HG03571 (cell line): ENCODE measurements around the gene BCAS3.
"Not testable (repeated sequence)": the region's sequence is repeated elsewhere in the genome, so short reads cannot be mapped to it uniquely, and the experiment has no call there.

Source experiments
- ATAC-seq: cut with Tn5 transposase; IDR thresholded peaks from one replicate; pipeline ENCODE4 v1.9.1; 2021; ENCODE audit not compliant: unreplicated experiment

BCAS3 gene

DNA sequence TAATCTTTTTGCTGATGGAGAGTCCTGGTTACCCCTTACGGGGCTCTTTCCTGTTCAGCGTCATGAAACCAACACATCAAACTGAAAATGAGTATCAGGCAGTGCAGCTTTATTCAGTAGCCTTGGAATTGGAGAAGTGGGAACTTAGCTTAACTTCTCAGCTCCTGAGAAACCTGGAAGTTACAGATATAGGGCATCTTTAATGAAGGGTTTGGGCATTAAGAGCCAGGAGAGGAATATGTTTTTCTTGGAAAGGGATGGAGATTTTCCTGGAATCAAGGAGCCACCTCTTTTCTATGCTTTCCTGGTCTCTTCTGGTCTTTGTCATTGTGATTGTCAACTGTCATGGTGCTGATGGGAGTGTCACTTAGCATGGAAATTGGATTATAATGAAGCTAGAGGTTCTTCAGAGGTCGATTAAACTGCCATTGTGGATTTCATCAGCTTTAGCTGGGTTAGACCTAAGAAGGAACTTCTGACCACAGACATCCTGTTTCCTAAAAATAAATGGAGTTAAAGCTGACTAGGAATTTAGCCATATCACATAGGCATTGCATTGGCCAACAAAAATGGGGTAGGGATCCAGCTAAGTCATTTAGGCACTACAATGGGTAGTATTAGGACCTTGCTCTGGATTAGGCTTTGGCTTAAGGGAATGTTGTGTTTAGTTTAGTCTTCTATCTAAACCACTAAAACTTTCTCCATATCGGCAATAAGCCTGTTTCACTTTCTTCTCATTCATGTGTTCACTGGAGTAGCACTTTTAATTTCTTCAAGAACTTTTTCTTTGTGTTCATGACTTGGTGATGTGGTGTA, 186.4 kb downstream of the BCAS3 start:
- no peak for ATAC-seq

DNA sequence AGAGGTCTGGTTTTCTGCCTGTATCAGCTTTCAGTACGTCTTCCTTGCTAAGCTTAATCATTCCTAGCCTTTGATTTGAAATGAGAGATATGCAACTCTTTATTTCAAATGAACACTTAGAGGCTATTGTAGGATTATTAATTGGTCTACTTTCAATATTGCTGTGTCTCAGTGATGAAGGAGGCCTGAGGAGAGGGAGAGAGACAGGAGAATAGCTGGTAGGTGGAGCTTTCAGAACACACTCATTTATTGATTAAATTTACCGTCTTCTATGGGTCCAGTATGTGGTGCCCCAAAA, 187.0 kb downstream of the BCAS3 start:
- ATAC-seq: no peak

DNA sequence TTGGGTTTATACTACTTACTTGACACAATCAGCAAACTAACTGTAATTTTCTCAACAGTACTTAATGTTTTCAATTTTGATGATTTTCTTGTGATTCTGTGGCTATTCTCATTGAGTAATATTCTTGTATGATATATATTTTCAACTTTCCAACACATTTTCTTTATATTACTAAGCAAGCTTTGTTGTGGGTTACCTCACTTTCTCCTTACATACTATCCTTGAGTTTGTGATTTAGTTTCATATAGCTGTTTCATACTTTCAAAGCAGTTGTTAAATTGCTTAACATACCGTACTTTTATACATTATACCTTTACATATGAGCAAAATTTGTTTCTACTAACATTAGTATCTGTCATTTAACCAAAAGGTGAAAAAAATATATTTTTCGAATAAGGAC, 197.1 kb downstream of the BCAS3 start:
- no peak for ATAC-seq

DNA sequence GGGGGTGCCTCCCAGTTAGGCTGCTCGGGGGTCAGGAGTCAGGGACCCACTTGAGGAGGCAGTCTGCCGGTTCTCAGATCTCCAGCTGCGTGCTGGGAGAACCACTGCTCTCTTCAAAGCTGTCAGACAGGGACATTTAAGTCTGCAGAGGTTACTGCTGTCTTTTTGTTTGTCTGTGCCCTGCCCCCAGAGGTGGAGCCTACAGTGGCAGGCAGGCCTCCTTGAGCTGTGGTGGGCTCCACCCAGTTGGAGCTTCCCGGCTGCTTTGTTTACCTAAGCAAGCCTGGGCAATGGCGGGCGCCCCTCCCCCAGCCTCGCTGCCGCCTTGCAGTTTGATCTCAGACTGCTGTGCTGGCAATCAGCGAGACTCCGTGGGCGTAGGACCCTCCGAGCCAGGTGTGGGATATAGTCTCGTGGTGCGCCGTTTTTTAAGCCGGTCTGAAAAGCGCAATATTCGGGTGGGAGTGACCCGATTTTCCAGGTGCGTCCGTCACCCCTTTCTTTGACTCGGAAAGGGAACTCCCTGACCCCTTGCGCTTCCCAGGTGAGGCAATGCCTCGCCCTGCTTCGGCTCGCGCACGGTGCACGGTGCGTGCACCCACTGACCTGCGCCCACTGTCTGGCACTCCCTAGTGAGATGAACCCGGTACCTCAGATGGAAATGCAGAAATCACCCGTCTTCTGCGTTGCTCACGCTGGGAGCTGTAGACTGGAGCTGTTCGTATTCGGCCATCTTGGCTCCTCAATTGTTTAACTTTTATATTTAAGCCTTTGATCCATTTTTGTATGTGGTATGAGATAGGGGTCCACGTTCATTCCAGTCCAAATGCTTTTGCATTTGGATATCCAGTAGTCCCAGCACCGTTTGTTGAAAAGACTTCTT, 209.3 kb downstream of the BCAS3 start:
- not testable (repeated sequence) for ATAC-seq

DNA sequence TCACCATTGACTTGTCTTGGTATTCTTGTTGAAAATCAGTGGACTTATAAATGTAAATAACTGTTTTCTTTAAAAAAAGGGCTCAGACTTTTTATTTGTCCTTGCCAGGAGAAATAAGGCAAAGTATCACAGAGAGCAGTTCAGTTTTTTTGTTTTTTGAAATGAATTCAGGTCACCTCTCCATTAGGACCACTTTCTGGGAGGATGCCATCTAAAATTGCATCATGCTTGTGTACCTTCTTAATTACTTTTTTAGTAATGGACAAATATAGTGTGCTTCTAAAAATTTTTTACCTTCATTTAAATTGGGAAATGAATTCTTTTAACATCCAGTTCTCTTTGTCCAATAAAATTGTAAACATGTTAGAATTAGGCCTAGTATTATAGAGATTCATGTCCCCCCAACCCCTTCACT, 210.0 kb downstream of the BCAS3 start:
- no peak for ATAC-seq

DNA sequence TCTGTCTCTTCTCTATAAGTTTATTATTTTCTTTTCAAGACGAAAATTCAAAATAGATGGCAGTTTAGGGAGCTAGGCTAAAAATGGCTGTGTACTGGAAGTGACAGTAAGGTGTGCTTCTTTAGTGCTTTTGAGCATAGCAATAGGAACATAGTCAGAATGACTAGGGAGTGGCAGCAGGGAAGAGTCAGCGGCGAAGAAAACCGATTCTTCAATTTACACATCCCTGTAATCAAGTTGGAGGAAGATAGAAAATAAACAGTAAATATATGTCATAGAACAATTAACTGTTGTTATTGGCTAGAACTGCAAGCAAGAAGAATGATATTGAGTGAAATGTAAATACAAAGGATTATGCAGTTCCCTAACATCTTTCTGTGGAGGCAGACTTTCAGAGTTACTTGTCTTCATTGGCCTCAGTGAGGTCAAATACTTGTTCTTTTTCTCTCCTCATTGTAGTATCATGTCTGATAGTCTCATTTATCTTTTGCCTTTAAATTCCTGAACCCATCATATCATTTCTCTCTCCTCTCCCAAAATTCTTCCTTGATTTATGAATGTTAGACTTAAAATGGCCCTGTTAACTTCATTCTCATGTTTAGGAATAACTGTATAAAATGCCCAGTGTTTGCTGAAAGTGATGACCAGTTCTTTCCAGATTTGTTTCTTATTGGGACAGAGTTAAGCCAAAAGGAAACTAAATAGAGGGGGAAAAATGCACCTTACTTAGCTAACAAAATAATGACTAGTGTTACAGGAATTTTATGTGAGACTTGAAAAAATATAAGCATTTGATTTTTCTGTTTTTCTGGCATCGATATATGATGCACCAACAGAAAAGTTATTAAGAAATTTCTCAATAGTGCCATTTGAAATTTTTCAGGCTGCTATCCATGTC, 211.4 kb downstream of the BCAS3 start:
- no peak for ATAC-seq

DNA sequence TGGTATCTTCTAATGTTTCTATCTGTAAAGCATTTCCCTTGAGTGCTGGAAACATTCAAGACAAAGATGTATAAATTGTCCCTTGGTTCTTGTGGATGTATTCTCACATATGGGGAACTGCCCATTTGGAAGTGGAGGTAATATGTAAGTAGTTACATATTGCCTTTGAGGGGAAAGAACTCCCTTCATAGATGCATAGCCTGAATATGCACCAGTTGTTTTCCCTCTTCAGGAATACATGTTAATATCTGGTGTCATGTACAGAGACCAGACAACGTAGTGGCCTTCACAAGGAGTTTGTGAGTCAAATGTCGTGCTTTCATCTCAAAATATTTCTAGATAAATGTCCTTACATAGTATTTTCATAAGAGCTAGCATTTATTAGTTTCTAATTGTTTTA, 213.5 kb downstream of the BCAS3 start:
- no peak for ATAC-seq

DNA sequence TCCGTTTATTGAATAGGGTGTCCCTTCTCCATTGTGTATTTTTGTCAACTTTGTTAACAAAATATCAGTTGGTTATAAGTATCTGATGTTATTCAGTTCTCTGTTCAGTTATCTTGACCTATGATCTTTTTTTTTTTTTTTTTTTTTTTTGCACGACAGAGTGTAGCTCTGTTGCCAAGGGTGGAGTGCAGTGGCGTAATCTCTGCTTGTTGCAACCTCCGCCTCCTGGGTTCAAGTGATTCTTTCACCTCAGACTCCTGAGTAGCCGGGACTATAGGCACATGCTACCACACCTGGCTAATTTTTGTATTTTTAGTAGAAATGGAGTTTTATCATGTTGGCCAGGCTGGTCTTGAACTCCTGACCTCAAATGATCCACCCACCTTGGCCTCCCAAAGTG, 215.8 kb downstream of the BCAS3 start:
- no peak for ATAC-seq

DNA sequence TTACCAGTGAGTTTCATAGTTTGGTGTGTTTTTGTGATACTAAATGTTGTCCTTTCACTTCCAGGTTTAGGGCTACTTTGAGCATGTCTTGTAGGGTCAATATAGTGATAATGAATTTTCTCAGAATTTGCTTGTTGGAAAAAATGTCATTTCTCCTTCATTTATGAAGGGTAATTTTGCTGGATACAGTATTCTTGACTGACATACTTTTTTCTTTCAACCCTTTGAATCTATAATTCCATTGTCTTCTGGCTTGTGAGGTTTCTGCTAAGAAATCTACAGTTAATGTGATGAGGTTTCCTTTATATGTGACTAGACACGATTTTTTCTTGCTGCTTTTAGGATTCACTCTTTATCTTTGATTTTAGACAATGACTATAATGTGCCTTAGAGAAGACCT, 219.3 kb downstream of the BCAS3 start:
- no peak for ATAC-seq

DNA sequence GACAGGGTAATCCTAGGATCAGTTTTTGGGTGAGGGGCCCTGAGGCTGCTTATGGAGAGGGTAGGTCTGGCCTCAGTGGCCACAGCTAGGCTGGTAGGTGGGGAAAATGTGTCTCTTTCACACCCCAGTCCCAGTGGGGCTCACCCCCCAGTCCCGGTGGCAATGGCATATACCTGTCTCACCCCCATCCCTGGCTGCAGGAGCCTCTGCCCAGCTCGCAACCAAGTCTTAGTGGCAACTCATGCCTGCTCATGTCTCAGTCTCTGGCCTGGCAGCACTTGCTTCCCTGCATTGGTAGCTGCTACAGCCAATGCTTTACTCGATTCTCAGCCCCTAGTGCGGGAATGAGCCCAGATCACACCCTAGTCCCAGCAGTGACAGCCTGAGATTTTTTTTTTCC, 221.5 kb downstream of the BCAS3 start:
- no peak for ATAC-seq

DNA sequence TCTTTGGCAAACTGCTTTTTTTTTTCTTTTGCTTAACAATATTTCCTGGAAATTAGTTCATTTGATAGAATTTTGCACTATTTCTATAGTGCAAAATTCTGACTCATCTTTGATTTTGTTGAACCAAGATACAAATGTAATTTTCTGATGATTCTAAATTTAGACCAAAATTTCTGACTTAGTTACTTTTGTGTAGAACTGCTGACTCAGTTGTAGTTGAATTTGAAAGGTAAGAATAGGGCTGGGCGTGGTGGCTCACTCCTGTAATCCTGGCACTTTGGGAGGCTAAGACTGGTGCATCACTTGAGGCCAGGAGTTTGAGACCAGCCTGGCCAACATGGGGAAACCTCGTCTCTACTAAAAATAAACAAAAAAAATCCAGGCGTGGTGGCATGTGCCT, 223.0 kb downstream of the BCAS3 start:
- ATAC-seq: no peak

DNA sequence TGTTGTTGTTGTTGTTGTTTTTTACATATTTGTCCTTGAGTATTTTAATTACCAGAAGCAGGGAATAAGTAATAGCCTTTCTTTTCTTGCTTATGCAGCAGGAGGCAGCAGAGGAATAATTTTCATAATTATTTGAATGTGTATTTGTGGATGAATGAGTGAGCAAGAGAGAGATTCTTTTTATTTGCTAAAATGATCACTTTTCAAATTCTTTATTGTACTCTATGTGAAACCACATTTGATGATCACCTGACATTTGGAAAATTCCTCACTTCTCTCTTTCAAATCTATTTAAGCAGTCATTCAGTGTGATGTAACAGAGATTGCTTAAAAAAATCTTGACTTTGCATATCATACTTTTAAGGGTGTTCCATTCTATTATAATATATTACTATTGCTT, 223.6 kb downstream of the BCAS3 start:
- no peak for ATAC-seq

DNA sequence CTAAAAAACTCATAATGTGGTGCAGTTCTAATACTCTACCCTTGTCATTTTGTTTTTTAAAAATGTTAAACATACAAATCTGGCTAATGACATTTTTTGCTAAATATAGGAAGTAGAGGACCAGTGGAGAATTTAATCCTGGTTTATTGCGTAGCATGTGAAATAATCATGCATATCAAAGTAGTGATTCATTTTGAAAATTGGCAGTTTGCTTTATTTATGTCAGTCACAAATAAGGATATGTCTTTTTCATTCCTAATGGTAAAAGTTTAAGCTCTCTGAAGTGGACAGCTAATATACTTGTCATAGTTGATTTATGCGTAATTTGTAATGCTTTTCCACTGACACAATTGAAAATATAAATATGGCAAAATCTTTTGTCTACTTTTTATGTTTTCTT, 224.2 kb downstream of the BCAS3 start:
- ATAC-seq: no peak

DNA sequence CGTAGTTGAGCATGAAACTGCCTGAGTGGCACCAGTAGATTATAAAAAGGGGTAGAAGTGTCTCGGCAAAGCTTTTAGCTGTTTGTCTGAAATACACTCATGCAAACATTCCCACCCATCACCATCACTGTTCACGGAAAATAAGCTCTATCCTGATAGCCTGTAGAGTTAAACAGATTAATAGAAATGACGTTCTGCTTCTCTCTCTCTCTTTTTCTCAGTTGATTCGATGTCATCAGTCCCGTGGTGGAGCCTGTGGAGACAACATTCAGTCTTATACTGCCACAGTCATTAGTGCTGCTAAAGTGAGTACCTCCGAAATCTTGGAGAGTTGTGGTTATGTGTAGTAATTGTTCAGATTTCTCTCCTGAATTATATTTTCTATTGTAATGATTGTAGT, 224.7 kb downstream of the BCAS3 start:
- no peak for ATAC-seq

DNA sequence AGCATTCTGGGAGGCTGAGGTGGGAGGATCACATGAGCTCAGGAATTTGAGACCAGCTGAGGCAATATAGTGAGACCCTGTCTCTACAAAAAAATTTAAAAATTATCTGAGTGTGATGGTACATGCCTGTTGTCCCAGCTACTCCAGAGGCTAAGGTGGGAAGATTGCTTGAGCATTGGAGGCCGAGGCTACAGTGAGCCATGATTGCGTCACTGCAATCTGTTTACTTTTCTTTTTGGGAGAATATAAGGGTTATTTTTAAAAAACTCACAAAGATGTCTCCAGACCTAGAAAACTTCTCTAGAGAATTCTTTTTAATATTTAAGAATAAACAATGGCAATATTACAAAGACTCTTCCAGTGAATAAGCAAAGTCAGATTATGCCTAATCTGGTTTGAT, 226.9 kb downstream of the BCAS3 start:
- ATAC-seq: no peak

DNA sequence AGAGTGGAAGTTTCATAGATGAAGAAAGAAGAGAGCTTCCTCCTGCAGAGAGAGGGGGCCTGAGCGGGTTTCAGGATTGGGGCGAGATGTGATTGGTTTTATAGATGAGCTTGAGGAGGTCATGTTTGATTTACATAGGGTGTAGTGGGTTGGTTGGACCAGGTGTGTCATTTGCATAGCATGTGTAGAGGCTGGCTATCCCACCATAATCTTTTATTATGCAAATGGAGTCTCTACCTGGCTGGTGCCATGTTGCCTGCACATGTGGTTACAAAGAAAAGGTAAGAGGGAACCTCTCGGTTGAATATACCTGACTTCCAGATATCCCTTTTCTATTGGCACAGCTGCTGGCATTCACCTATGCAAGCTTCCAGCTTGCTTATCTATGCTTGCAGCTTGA, 228.1 kb downstream of the BCAS3 start:
- no peak for ATAC-seq

DNA sequence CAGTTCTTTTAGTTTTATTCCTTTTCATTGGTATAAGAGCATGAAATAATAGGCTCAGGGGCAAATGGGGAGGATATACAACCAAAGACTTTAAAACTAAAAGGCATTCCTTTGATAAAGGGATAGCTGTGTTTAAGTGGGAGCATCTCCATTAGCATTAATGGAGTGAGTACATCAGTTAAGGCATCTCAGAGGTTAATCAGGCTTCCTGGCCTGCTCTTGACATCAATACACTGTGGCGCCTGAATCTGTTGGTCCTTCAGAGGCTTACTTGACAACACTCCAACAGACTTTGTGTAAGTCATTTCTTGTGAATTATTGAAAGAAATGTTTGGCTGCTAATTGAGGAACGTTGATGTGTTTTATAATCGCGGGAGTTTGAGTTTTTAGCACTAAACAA, 230.7 kb downstream of the BCAS3 start:
- ATAC-seq: no peak

DNA sequence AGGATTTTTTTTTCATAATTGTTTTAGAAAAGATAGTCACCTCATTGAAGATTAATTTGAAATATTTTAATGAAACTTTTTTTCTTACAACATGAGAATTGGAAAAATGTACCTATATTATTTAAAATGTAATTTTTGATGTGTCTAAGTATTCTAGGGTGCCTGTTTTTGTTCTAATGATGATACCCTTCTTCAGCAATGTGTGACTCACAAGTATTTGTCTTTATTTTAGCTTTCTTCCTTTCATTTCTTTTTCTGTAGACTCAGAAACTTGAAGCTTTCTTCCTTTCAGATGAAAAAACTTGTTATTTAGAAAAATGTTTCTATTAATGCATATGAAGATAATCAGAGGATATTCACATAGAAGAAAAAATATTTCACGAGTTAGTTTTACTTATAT, 231.8 kb downstream of the BCAS3 start:
- no peak for ATAC-seq

DNA sequence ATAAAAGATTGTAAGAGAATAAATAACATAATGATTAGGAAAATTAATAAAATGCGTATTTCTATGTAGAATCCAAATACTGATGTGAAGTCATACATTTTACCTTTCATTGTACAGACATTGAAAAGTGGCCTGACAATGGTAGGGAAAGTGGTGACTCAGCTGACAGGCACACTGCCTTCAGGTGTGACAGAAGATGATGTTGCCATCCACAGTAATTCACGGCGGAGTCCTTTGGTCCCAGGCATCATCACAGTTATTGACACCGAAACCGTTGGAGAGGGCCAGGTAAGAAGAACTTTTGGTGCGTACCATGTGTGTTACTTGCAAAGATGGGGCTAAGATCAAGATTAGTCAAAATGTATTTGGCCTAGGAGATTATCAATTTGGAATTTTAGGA, 232.8 kb downstream of the BCAS3 start:
- no peak for ATAC-seq

DNA sequence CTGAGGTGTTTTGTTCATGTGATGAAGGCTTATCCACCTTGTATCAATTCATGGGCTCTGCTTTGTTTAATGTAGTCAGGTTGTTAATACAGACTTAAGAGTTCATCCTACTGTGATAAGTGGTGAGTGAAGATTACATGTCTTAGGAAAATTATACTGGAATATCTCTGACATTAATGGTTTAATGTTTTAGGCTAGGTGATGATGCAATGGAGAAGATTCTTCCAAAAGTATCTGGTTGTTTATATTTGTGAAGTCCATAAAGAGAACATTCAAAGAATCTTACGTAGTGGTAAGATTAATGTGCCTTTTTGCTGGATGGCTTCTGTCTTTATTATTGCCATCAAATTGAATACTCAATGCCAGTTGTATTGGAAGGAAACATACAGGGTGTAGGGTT, 236.4 kb downstream of the BCAS3 start:
- ATAC-seq: no peak

DNA sequence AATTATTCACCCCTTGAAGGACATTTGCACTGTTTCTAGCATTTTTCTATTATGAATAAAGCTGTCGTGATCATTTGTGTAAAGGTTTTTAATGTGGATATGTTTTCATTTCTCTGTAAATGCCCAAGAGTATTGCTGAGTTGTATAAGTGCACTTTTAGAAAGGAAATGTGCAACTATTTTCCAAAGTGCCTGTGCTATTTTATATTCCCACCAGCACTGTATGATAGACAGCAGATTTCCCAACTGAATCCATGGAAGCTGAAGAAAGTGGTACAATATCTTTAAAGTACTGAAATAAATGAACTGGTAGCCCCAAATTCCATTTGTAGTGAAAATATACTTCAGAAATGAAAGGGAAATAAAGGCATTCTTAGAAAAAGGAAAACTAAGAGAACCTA, 238.4 kb downstream of the BCAS3 start:
- no peak for ATAC-seq

DNA sequence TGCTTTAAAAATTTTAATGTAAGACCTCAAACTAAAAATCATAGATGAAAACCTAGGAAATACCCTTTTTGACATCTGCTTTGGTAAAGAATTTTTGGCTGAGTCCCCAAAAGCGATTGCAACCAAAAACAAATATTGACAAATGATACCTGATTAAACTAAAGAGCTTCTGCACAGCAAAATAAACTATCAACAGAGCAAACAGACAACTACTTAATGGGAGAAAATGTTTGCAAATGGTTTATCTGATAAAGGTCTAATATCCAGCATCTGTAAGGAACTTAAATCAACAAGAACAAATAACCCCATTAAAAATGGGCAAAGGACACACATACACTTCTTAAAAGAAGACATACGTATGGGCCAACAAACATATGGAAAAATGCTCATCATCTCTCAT, 242.5 kb downstream of the BCAS3 start:
- no peak for ATAC-seq
